HL-60 (cell line): ENCODE data around the gene AKAP13.

Source experiments
- DNase-seq, 2 experiments: peaks; one replicate each; pipeline ENCODE4 v3.0.0-alpha.2; 2010 to 2020; ENCODE audit warnings: low read depth in 1 of 2, low spot score in 1 of 2
- H3K27ac ChIP-seq: fragments of 250-450 bp; sonication (Bioruptor Pico); replicated peaks from 2 replicates; pipeline ENCODE4 v1.5.1; 2020; ENCODE audit warnings: mild to moderate bottlenecking, moderate library complexity
- H3K27me3 ChIP-seq: fragments of 250-450 bp; sonication (Bioruptor Pico); 2 replicates; pipeline ENCODE4 v1.5.1; 2021; ENCODE audit warnings: mild to moderate bottlenecking, moderate library complexity; ENCODE audit not compliant: insufficient read depth, poor library complexity, severe bottlenecking
- H3K4me3 ChIP-seq: replicated peaks from 2 replicates; pipeline ENCODE4 v1.5.1; 2011; ENCODE audit warnings: mild to moderate bottlenecking, control low read depth, low read length; ENCODE audit not compliant: insufficient read depth
- GABPA ChIP-seq: IDR thresholded peaks from 2 replicates; pipeline ENCODE4 v1.6.1; 2012; ENCODE audit warnings: low read depth
- POLR2AphosphoS5 ChIP-seq: IDR thresholded peaks from 2 replicates; pipeline ENCODE4 v1.6.1; 2012; ENCODE audit warnings: low read depth
- SPI1 ChIP-seq: IDR thresholded peaks from 2 replicates; pipeline ENCODE4 v1.6.1; 2012; ENCODE audit warnings: low read depth, mild to moderate bottlenecking, borderline replicate concordance
- TF ChIP-seq, protein P1 (sequence below): IDR thresholded peaks from 2 replicates; pipeline ENCODE4 v1.6.1; 2012; ENCODE audit warnings: low read depth; ENCODE audit not compliant: insufficient replicate concordance
- TF ChIP-seq, protein P2 (sequence below): IDR thresholded peaks from one replicate; pipeline ENCODE4 v1.5.1; 2011; ENCODE audit warnings: low read length, control low read depth, inconsistent platforms; ENCODE audit not compliant: insufficient read depth

AKAP13 gene

GRCh38 chr15:85399627-85400026 is 19.2 kb downstream of the AKAP13 start:
- Histone ChIP-seq H3K4me3 (no peak overlapping the region), H3K27me3 (no peaks in the 10 kb centered on the region), H3K27ac (no peak overlapping the region)
- TF ChIP-seq, protein P1, sequence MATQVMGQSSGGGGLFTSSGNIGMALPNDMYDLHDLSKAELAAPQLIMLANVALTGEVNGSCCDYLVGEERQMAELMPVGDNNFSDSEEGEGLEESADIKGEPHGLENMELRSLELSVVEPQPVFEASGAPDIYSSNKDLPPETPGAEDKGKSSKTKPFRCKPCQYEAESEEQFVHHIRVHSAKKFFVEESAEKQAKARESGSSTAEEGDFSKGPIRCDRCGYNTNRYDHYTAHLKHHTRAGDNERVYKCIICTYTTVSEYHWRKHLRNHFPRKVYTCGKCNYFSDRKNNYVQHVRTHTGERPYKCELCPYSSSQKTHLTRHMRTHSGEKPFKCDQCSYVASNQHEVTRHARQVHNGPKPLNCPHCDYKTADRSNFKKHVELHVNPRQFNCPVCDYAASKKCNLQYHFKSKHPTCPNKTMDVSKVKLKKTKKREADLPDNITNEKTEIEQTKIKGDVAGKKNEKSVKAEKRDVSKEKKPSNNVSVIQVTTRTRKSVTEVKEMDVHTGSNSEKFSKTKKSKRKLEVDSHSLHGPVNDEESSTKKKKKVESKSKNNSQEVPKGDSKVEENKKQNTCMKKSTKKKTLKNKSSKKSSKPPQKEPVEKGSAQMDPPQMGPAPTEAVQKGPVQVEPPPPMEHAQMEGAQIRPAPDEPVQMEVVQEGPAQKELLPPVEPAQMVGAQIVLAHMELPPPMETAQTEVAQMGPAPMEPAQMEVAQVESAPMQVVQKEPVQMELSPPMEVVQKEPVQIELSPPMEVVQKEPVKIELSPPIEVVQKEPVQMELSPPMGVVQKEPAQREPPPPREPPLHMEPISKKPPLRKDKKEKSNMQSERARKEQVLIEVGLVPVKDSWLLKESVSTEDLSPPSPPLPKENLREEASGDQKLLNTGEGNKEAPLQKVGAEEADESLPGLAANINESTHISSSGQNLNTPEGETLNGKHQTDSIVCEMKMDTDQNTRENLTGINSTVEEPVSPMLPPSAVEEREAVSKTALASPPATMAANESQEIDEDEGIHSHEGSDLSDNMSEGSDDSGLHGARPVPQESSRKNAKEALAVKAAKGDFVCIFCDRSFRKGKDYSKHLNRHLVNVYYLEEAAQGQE = no peak
- no peak for DNase-seq

DNA sequence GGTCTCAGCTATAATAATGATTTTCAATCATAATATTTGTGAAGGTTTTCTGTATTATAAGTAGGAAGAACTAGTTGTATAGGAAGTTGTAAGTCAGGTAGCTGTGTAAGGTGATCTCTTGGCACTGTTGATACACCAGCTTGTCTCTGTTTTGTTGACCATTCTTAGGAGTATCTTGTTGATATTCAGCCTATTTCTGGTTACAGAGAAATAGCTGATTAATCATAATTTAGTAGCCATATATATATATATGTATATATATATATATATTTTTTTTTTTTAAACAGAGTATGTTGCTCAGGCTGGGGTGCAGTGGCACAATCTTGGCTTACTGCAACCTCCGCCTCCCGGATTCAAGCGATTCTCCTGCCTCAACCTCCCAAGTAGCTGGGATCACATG is 20.2 kb downstream of the AKAP13 start:
- TF ChIP-seq SPI1 (no peak), GABPA (no peak)
- TF ChIP-seq, protein P2, sequence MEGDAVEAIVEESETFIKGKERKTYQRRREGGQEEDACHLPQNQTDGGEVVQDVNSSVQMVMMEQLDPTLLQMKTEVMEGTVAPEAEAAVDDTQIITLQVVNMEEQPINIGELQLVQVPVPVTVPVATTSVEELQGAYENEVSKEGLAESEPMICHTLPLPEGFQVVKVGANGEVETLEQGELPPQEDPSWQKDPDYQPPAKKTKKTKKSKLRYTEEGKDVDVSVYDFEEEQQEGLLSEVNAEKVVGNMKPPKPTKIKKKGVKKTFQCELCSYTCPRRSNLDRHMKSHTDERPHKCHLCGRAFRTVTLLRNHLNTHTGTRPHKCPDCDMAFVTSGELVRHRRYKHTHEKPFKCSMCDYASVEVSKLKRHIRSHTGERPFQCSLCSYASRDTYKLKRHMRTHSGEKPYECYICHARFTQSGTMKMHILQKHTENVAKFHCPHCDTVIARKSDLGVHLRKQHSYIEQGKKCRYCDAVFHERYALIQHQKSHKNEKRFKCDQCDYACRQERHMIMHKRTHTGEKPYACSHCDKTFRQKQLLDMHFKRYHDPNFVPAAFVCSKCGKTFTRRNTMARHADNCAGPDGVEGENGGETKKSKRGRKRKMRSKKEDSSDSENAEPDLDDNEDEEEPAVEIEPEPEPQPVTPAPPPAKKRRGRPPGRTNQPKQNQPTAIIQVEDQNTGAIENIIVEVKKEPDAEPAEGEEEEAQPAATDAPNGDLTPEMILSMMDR = no peak
- Histone ChIP-seq H3K27me3 (no peaks in the 10 kb centered on the region), H3K27ac (no peak overlapping the region), H3K4me3 (no peak overlapping the region)
- no peak for DNase-seq

- TF ChIP-seq SPI1 = no peak
- TF ChIP-seq, protein P2 = no peak
- TF ChIP-seq POLR2AphosphoS5 = no peak
- TF ChIP-seq GABPA = no peak
- TF ChIP-seq, protein P1 = no peak
- H3K27ac ChIP-seq = no peak overlapping the region
- H3K27me3 ChIP-seq = no peaks in the 10 kb centered on the region
- no peak for DNase-seq
- no peak overlapping the region for H3K4me3 ChIP-seq
Measured at GRCh38 chr15:85401108-85401774, 20.8 kb downstream of the AKAP13 start.

- Histone ChIP-seq H3K4me3 (no peak overlapping the region), H3K27ac (no peak overlapping the region), H3K27me3 (no peaks in the 10 kb centered on the region)
- no peak for TF ChIP-seq SPI1
- TF ChIP-seq POLR2AphosphoS5 = no peak
- TF ChIP-seq, protein P1 = no peak
- TF ChIP-seq, protein P2 = no peak
- TF ChIP-seq GABPA = no peak
- no peak for DNase-seq
Measured at GRCh38 chr15:85402195-85402881, 21.9 kb downstream of the AKAP13 start.
